ENCODE data around the gene ADRM1. TPM values are rescaled to one million over a fixed set of nuclear protein-coding genes. Genes with fewer than 3 reads are reported as not detected.
A peak's percentile ranks its signal among the peaks of the same experiment; 100 is the strongest.

ADRM1 gene, protein sequence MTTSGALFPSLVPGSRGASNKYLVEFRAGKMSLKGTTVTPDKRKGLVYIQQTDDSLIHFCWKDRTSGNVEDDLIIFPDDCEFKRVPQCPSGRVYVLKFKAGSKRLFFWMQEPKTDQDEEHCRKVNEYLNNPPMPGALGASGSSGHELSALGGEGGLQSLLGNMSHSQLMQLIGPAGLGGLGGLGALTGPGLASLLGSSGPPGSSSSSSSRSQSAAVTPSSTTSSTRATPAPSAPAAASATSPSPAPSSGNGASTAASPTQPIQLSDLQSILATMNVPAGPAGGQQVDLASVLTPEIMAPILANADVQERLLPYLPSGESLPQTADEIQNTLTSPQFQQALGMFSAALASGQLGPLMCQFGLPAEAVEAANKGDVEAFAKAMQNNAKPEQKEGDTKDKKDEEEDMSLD
- total RNA-seq (10 to 100 TPM; 44.7 to 80.3 (median 72.9) TPM), total RNA-seq (34.8 to 247 (median 67.6) reads per million in 29 experiments)
- total RNA-seq (2013): 55.2 TPM

DNA sequence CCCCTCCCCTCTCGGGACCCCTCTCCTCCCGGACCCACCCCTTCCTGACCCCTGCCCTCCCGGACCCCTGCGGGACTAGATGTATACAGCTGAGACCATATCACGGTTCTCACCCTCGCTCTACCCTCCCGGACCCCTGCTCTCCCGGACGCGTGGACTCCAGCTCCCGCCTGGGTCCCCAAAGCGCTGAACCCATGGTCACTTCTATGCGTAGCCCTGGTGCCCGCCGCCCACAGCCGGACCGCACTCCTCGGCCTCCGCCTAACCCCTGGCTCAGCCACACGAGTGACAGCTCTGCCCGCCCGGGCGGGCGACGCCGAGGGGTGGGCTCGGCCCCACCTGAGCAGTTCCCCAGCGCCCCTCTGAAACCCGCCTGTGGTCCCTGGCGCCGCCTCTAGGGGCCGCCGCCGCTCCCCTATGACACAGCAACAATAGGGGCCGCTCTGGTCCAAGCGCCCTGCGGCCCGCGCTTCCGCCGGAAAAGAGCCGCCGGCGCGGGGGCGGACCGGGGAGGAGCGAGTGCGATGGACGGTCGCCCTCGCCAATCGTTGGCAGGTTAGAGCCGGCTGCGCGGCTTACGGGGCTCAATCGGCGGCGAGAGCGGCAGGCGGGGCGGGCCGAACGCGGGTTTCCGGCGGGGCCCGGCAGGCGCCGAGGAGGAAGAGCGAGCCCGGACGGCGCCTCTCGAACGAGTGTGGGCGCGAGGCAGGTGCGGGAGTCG, at the start of gene ADRM1:
ADRM1 (plus strand) TSS at position 657 of the 721 bp plus-strand sequence. CDS start 572 bp downstream, outside the sequence.
- Histone ChIP-seq H3K27me3 (replicated peaks in 1 of 2; ENCODE audit: control insufficient read depth in 2 of 2, extremely low read depth in 1 of 2, insufficient read depth in 2 of 2, low read length in 1 of 2) (peaks cover 0 to 2% of the 10 kb centered on the region in 2 experiments), H3K27ac (ENCODE audit: low read length) (peak within 1 kb of the TSS; percentile 89), H3K4me1 (ENCODE audit: control insufficient read depth in 1 of 2, extremely low read depth in 1 of 2, insufficient read depth in 2 of 2, low read length in 2 of 2) (peaks cover 5 to 49% of the 10 kb centered on the region in 2 experiments), H3K9me3 (no peaks in the 10 kb centered on the region), H3K4me3 (ENCODE audit: control insufficient read depth in 1 of 2, extremely low read depth in 1 of 2, low read length in 1 of 2) (peak within 1 kb of the TSS; percentile 76 to 83), H3K36me3 (ENCODE audit: control insufficient read depth in 2 of 2, extremely low read depth in 1 of 2, insufficient read depth in 1 of 2, low read length in 1 of 2) (peaks cover 15 to 34% of the 10 kb centered on the region in 2 donors)
- DNase-seq (peak; percentile 83 to 97 (median 94)), ATAC-seq (replicated peaks in 1 of 4) (peak; percentile 87 to 90 (median 88))
- H3K36me3 Mint-ChIP-seq: peaks cover 7% of the 10 kb centered on the region
- under 1% methylated on average over 80 of the region's 81 CpGs for WGBS (ENCODE audit: insufficient coverage)
- peaks cover 29 to 32% (median 29%) of the 10 kb centered on the region in 3 donors for H3K4me1 Mint-ChIP-seq
- ChIA-PET CTCF (interaction anchor here (0.5 to 1.0 kb wide), 5 partner anchors 80 to 1953 kb away, joined by 3 to 4 read pairs (median 3); no protein-coding TSS in a partner anchor), POLR2A (interaction anchor here (0.7 to 0.9 kb wide), 2 partner anchors 22 to 65 kb away, joined by 4 to 6 read pairs; no protein-coding TSS in a partner anchor)
- no peaks in the 10 kb centered on the region for H3K27me3 Mint-ChIP-seq
- H3K9me3 Mint-ChIP-seq: no peaks in the 10 kb centered on the region
- H3K4me3 Mint-ChIP-seq: peak within 1 kb of the TSS; percentile 92 to 97 (median 94)
- peak within 1 kb of the TSS; percentile 97 to 99 for H3K27ac Mint-ChIP-seq

DNA sequence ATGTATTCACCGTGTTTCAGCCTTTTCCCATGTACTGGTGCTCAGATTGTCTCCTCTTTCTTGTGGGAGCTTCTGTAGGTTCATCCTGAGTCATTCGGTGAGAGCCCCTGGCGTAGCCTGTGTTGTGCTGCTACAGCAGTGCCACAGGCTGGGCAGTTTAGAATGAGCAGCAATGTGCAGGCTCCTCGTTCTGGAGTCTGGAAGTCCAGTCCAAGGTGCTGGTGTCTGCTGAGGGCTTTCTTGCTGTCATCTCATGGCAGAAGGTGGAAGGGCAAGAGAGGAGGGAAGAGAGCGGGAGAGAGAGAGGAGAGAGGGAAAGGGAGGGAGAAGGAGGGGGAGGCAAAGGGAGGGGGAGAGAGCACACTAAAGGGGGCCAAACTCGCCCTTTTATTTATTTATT, 49.4 kb upstream of the ADRM1 start:
- H3K9me3 Mint-ChIP-seq: no peaks in the 10 kb centered on the region
- no peak overlapping the region for H3K4me3 Mint-ChIP-seq
- H3K27me3 ChIP-seq (replicated peaks in 1 of 2; ENCODE audit: control insufficient read depth in 2 of 2, extremely low read depth in 1 of 2, insufficient read depth in 2 of 2, low read length in 1 of 2): no peaks in the 10 kb centered on the region
- no peaks in the 10 kb centered on the region for H3K9me3 ChIP-seq
- H3K4me3 ChIP-seq (ENCODE audit: control insufficient read depth in 1 of 2, extremely low read depth in 1 of 2, low read length in 1 of 2): no peak overlapping the region
- ATAC-seq (replicated peaks in 1 of 4) (no peak), DNase-seq (no peak)
- no peaks in the 10 kb centered on the region for H3K27me3 Mint-ChIP-seq
- no peak overlapping the region for H3K27ac ChIP-seq (ENCODE audit: low read length)
- ChIA-PET CTCF (no interaction called here), POLR2A (no interaction called here)
- H3K4me1 Mint-ChIP-seq: peaks cover 31 to 35% (median 34%) of the 10 kb centered on the region in 3 donors
- peaks cover 21 to 26% of the 10 kb centered on the region in 2 donors for H3K36me3 ChIP-seq (ENCODE audit: control insufficient read depth in 2 of 2, extremely low read depth in 1 of 2, insufficient read depth in 1 of 2, low read length in 1 of 2)
- no peak overlapping the region for H3K27ac Mint-ChIP-seq
- peaks cover 0 to 4% of the 10 kb centered on the region in 2 experiments for H3K4me1 ChIP-seq (ENCODE audit: control insufficient read depth in 1 of 2, extremely low read depth in 1 of 2, insufficient read depth in 2 of 2, low read length in 2 of 2)
- WGBS (ENCODE audit: insufficient coverage): 65% methylated on average over 2 of the region's 6 CpGs
- peaks cover 12% of the 10 kb centered on the region for H3K36me3 Mint-ChIP-seq

DNA sequence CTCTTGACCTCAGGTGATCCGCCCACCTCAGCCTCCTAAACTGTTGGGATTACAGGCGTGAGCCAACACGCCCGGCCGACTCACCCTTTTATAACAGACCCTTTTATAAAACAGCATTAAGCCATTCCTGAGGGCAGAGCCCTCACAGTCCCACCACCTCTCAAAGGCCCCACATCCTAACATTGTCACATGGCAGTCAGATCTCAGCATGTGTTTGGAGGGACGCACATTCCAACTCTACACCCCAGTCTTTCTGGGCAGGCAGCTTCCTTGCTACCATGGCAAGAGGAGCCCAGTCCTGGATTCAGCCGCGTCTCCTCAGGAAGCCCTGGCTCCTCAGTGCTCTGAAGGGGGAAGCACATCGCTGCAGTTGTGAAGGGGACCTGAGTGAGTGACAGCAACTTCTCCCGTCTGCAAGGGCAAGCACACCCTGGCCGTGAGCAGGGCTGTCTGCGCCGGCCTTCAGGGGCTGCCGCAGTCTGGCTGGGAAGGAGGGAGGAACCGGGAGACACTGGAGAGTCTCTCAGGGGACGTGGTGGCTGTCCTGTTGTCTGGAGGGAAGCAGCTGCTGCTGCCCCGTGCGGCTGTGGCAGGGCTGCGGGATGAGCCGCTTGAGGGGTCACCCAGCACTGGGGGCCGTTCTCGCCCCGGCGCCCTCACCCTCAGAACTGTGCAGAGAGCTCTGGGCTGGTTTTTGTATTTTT, 48.6 kb upstream of the ADRM1 start:
- no peak for ATAC-seq (replicated peaks in 1 of 4)

DNA sequence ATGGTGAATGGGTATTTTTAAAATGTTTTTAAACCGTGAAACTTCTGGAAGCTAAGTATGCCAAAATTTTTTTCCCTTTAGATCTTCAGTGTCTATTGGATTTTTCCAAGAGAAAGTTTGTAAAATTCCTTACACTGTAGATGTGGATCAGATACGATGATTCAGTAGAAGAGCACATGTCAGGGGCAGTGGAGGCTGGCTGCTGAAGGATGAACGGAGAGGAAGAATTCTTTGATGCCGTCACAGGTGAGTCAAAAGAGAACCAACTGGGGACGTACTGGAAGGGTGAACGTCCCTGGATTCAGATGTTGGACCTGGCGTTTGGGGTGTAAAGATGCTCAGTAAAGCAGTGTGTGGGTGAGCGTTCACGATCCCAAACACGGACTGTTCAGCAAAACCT, 46.8 kb upstream of the ADRM1 start:
- peaks cover 29 to 51% of the 10 kb centered on the region in 2 donors for H3K36me3 ChIP-seq (ENCODE audit: control insufficient read depth in 2 of 2, extremely low read depth in 1 of 2, insufficient read depth in 1 of 2, low read length in 1 of 2)
- H3K36me3 Mint-ChIP-seq: peaks cover 21% of the 10 kb centered on the region
- no peaks in the 10 kb centered on the region for H3K27me3 ChIP-seq (replicated peaks in 1 of 2; ENCODE audit: control insufficient read depth in 2 of 2, extremely low read depth in 1 of 2, insufficient read depth in 2 of 2, low read length in 1 of 2)
- no peaks in the 10 kb centered on the region for H3K9me3 Mint-ChIP-seq
- ATAC-seq (replicated peaks in 1 of 4): no peak
- no peak overlapping the region for H3K4me3 ChIP-seq (ENCODE audit: control insufficient read depth in 1 of 2, extremely low read depth in 1 of 2, low read length in 1 of 2)
- POLR2A ChIA-PET: no interaction called here
- H3K27ac ChIP-seq (ENCODE audit: low read length): no peak overlapping the region
- no peaks in the 10 kb centered on the region for H3K27me3 Mint-ChIP-seq
- H3K4me1 Mint-ChIP-seq: peaks cover 19 to 22% (median 20%) of the 10 kb centered on the region in 3 donors
- no peak overlapping the region for H3K27ac Mint-ChIP-seq
- 89% methylated on average over 6 of the region's 10 CpGs for WGBS (ENCODE audit: insufficient coverage)
- H3K4me1 ChIP-seq (ENCODE audit: control insufficient read depth in 1 of 2, extremely low read depth in 1 of 2, insufficient read depth in 2 of 2, low read length in 2 of 2): no peaks in the 10 kb centered on the region
- CTCF ChIA-PET: no interaction called here
- no peaks in the 10 kb centered on the region for H3K9me3 ChIP-seq
- DNase-seq: no peak
- H3K4me3 Mint-ChIP-seq: no peak overlapping the region

More for the DNA sequence above, 48.6 kb upstream of the ADRM1 start:
- H3K36me3 ChIP-seq (ENCODE audit: control insufficient read depth in 2 of 2, extremely low read depth in 1 of 2, insufficient read depth in 1 of 2, low read length in 1 of 2): peaks cover 27 to 33% of the 10 kb centered on the region in 2 donors
- CTCF ChIA-PET: no interaction called here
- H3K4me3 Mint-ChIP-seq: no peak overlapping the region
- H3K27me3 Mint-ChIP-seq: no peaks in the 10 kb centered on the region
- no peak overlapping the region for H3K27ac ChIP-seq (ENCODE audit: low read length)
- no peak overlapping the region for H3K27ac Mint-ChIP-seq
- H3K4me1 ChIP-seq (ENCODE audit: control insufficient read depth in 1 of 2, extremely low read depth in 1 of 2, insufficient read depth in 2 of 2, low read length in 2 of 2): peaks cover 0 to 4% of the 10 kb centered on the region in 2 experiments
- DNase-seq: no peak
- no peak overlapping the region for H3K4me3 ChIP-seq (ENCODE audit: control insufficient read depth in 1 of 2, extremely low read depth in 1 of 2, low read length in 1 of 2)
- no peaks in the 10 kb centered on the region for H3K9me3 Mint-ChIP-seq
- POLR2A ChIA-PET: no interaction called here
- no peaks in the 10 kb centered on the region for H3K27me3 ChIP-seq (replicated peaks in 1 of 2; ENCODE audit: control insufficient read depth in 2 of 2, extremely low read depth in 1 of 2, insufficient read depth in 2 of 2, low read length in 1 of 2)
- WGBS (ENCODE audit: insufficient coverage): 95% methylated on average over 21 of the region's 24 CpGs
- H3K9me3 ChIP-seq: no peaks in the 10 kb centered on the region
- H3K36me3 Mint-ChIP-seq: peaks cover 14% of the 10 kb centered on the region
- peaks cover 26 to 31% (median 29%) of the 10 kb centered on the region in 3 donors for H3K4me1 Mint-ChIP-seq

DNA sequence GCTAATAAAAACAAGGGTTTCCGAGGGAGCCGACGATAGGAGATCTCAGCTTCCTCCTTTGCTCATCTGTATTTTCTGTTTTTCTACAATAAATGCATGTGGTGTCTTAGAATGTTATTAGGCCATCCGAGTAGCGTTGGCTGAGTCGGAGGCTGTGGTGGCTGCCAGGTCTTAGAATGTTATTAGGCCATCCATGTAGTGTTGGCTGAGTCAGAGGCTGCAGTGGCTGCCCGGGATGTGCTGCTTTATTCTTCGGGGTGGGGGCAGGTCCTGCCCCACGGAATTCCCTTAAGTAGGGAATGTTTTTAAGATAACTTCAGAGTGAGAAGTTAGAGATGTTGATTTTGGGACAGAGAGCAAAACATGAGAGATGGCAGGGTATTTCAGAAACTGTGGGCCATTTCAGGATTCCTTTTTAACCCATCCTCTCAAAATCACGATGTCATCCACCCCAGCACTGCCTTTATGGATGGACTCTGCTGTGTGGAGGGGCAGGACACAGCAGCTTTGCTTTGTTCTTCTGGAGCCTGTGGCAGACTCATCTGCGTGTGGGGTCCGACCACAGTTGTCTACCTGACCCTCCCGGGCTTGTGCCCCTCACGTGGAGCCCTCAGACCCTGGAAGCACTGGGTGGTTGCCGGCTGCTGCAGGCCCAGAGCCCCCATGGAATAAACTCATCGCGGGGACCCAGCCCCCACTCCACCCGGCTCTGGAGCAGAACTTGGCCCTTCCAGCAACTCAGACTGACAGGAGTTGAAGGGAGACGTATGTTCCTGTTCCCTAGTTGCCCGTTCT, 44.1 kb upstream of the ADRM1 start:
- Histone ChIP-seq H3K4me1 (ENCODE audit: control insufficient read depth in 1 of 2, extremely low read depth in 1 of 2, insufficient read depth in 2 of 2, low read length in 2 of 2) (no peaks in the 10 kb centered on the region), H3K27me3 (replicated peaks in 1 of 2; ENCODE audit: control insufficient read depth in 2 of 2, extremely low read depth in 1 of 2, insufficient read depth in 2 of 2, low read length in 1 of 2) (no peaks in the 10 kb centered on the region), H3K9me3 (no peaks in the 10 kb centered on the region), H3K27ac (ENCODE audit: low read length) (no peak overlapping the region), H3K4me3 (ENCODE audit: control insufficient read depth in 1 of 2, extremely low read depth in 1 of 2, low read length in 1 of 2) (no peak overlapping the region), H3K36me3 (ENCODE audit: control insufficient read depth in 2 of 2, extremely low read depth in 1 of 2, insufficient read depth in 1 of 2, low read length in 1 of 2) (peaks cover 45 to 70% of the 10 kb centered on the region in 2 donors)
- ATAC-seq (replicated peaks in 1 of 4) (no peak), DNase-seq (no peak)
- no peak overlapping the region for H3K4me3 Mint-ChIP-seq
- H3K27me3 Mint-ChIP-seq: no peaks in the 10 kb centered on the region
- ChIA-PET POLR2A (no interaction called here), CTCF (no interaction called here)
- peaks cover 7 to 9% (median 8%) of the 10 kb centered on the region in 3 donors for H3K4me1 Mint-ChIP-seq
- H3K27ac Mint-ChIP-seq: no peak overlapping the region
- peaks cover 34% of the 10 kb centered on the region for H3K36me3 Mint-ChIP-seq
- H3K9me3 Mint-ChIP-seq: no peaks in the 10 kb centered on the region
- 92% methylated on average over 13 of the region's 20 CpGs for WGBS (ENCODE audit: insufficient coverage)

Measured in T-cell (primary cell).